CD4-positive, CD25-positive, alpha-beta regulatory T cell (primary cell): ENCODE results near the gene RASA4B. TPM values are rescaled to one million over a fixed set of nuclear protein-coding genes. Genes with fewer than 3 reads are reported as not detected.
"Not testable (repeated sequence)": the region's sequence is repeated elsewhere in the genome, so short reads cannot be mapped to it uniquely, and the experiment has no call there.

Experiments
- ATAC-seq, 2 donors: fragments of 150-1000 bp; cut with Tn5 transposase; one replicate each; pipeline ENCODE4 v1.10.0; 2021; ENCODE audit warnings: low read depth in 2 of 2, moderate number of reproducible peaks in 2 of 2, moderate library complexity in 1 of 2
- DNase-seq, 3 donors: peaks; one replicate each; pipeline versions ENCODE4 v3.0.0 to v3.0.0-alpha.2; 2012 to 2022; ENCODE audit warnings: mixed read lengths in 1 of 3
- H3K27ac ChIP-seq: one replicate; pipeline ENCODE4 v1.7.0; 2013; ENCODE audit warnings: mild to moderate bottlenecking, low read length; ENCODE audit not compliant: insufficient read depth, poor library complexity, severe bottlenecking
- H3K27me3 ChIP-seq: one replicate; pipeline ENCODE4 v1.7.0; 2013; ENCODE audit warnings: low read length; ENCODE audit not compliant: control insufficient read depth, insufficient read depth
- H3K36me3 ChIP-seq: one replicate; pipeline ENCODE4 v1.7.0; 2013; ENCODE audit warnings: mild to moderate bottlenecking, low read length, moderate library complexity; ENCODE audit not compliant: control insufficient read depth, insufficient read depth
- H3K4me1 ChIP-seq: 2 replicates; pipeline ENCODE4 v1.7.0; 2013; ENCODE audit warnings: mild to moderate bottlenecking, low read length; ENCODE audit not compliant: insufficient read depth, control insufficient read depth, poor library complexity, severe bottlenecking
- H3K4me3 ChIP-seq: one replicate; pipeline ENCODE4 v1.7.0; 2013; ENCODE audit warnings: low read depth, mild to moderate bottlenecking, low read length, moderate library complexity
- H3K9me3 ChIP-seq, 2 experiments: 1 replicate in 1 of 2; 2 replicates in 1 of 2; pipeline ENCODE4 v1.7.0; 2013; ENCODE audit warnings: low read length in 2 of 2, mild to moderate bottlenecking in 1 of 2, moderate library complexity in 1 of 2; ENCODE audit not compliant: control insufficient read depth in 2 of 2
- H3K27ac Mint-ChIP-seq, 3 donors: one replicate each; pipeline ENCODE4 v1.8.0; 2020 to 2022; ENCODE audit warnings: mild to moderate bottlenecking in 3 of 3, mixed read lengths in 3 of 3, moderate library complexity in 2 of 3
- H3K27me3 Mint-ChIP-seq: one replicate; pipeline ENCODE4 v1.8.0; 2022; ENCODE audit warnings: mild to moderate bottlenecking, mixed read lengths
- H3K36me3 Mint-ChIP-seq: one replicate; pipeline ENCODE4 v1.8.0; 2020; ENCODE audit warnings: mixed read lengths
- H3K4me1 Mint-ChIP-seq, 4 donors: one replicate each; pipeline ENCODE4 v1.8.0; 2020 to 2022; ENCODE audit warnings: mixed read lengths in 4 of 4, mild to moderate bottlenecking in 1 of 4
- H3K4me3 Mint-ChIP-seq, 4 donors: one replicate each; pipeline ENCODE4 v1.8.0; 2020 to 2022; ENCODE audit warnings: mild to moderate bottlenecking in 4 of 4, mixed read lengths in 4 of 4, moderate library complexity in 3 of 4
- H3K9me3 Mint-ChIP-seq, 7 donors: one replicate each; pipeline ENCODE4 v1.8.0; 2020 to 2022; ENCODE audit warnings: mixed read lengths in 7 of 7, mild to moderate bottlenecking in 3 of 7, moderate library complexity in 2 of 7
- polyA plus RNA-seq, 4 donors: library from polyadenylated mRNA; unstranded; fragments of 300-500 nt; fragmentation: Illumina TruSeq; gene quantifications; one replicate each; pipeline ENCODE4 v1.2.3, GENCODE V29; 2021
- total RNA-seq: library from RNA; stranded (reverse); gene quantifications from one replicate; pipeline ENCODE4 v1.2.3, GENCODE V29; 2022

RASA4B gene
- total and polyA plus RNA-seq, 5 donors from 2014 or later: 8.0 to 32.4 (median 9.7) TPM

DNA sequence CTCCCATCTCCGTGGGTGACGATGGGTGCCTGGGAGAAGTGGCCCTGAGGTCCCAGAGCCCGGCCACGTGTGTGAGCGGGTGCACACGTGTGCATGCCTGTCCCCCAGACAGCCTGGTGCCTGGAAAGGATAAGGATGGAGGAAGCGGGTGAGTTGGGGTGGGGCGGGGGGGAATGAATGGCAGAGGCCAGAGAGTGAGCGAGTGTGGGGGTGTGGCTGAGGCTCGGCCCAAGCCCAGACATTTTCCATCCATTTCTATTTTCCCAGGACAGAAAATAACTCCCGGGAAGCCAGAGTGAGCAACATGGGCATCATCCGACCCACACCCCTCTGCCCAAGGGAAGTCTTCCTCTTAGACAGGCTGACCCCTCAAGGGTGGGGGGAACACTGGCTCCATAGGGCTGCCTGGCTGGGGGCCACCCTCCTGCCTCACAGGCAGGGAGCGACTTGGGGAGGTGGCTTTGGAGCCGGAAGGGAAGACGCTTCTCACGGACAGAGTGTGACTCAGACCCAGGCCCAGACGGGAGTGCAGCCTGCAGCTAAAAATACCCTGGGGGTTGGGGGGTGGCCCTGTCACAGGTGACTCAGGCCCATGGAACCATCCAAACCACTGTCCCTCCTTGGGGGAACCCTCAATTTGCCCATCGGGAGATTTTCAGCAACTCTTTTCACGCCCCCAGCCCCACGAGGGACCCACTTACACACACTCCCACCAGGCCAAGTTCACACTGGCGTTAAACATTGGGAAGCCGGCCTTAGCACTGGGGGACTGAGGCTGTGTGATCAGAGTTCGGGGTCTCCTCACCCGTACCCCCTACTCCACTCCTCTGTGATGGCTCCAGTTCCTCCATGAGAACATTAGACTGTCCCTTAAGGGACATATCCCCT, 12.0 kb downstream of the RASA4B start:
- H3K36me3 Mint-ChIP-seq, H3K27ac ChIP-seq, H3K4me3 Mint-ChIP-seq, H3K36me3 ChIP-seq, H3K9me3 ChIP-seq, H3K27ac Mint-ChIP-seq, H3K27me3 ChIP-seq, H3K4me3 ChIP-seq, H3K4me1 Mint-ChIP-seq, H3K27me3 Mint-ChIP-seq, DNase-seq, H3K4me1 ChIP-seq, H3K9me3 Mint-ChIP-seq: not testable (repeated sequence)
- ATAC-seq: peak in 1 of 2 donors; percentile 9

DNA sequence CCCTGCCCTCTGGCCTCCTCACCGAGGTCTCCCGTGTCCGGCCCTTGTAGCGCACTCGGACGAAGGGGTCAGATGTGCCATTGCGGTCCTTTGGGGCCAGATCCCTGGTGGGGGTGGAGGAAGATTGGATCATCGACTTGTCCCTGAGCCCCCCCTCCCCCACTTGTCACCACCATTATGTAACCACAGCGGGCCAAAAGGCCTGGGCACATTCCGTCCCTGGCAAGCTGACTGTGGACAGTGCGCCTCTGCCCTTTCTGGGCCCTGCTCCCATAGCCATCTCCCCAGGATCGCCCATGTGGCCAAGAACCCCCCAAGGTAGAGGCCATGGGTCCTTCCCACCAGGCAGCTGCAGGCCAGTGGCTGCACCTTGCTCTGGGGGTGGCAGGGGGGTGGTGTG, 14.4 kb downstream of the RASA4B start:
- not testable (repeated sequence) for H3K9me3 Mint-ChIP-seq, H3K36me3 ChIP-seq, H3K36me3 Mint-ChIP-seq, H3K27ac Mint-ChIP-seq, H3K4me1 ChIP-seq, ATAC-seq, H3K27me3 ChIP-seq, H3K4me3 Mint-ChIP-seq, H3K27me3 Mint-ChIP-seq, H3K9me3 ChIP-seq, H3K27ac ChIP-seq, DNase-seq, H3K4me3 ChIP-seq, H3K4me1 Mint-ChIP-seq

DNA sequence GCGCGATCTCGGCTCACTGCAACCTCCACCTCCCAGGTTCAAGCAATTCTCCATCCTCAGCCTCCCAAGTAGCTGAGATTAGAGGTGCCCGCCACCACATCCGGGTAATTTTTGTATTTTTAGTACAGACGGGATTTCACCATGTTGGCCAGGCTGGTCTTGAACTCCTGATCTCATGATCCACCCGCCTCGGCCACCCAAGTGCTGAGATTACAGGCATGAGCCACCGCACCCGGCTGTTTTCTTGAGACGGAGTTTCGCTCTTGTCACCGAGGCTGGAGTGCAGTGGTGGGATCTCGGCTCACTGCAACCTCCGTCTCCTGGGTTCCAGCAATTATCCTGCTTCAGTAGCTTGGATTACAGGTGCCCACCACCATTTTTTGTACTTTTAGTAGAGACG, 19.3 kb downstream of the RASA4B start:
- not testable (repeated sequence) for H3K36me3 ChIP-seq, H3K4me3 Mint-ChIP-seq, H3K36me3 Mint-ChIP-seq, H3K27me3 ChIP-seq, H3K4me3 ChIP-seq, H3K27ac Mint-ChIP-seq, ATAC-seq, H3K27ac ChIP-seq, H3K4me1 Mint-ChIP-seq, H3K9me3 ChIP-seq, DNase-seq, H3K4me1 ChIP-seq, H3K9me3 Mint-ChIP-seq, H3K27me3 Mint-ChIP-seq

DNA sequence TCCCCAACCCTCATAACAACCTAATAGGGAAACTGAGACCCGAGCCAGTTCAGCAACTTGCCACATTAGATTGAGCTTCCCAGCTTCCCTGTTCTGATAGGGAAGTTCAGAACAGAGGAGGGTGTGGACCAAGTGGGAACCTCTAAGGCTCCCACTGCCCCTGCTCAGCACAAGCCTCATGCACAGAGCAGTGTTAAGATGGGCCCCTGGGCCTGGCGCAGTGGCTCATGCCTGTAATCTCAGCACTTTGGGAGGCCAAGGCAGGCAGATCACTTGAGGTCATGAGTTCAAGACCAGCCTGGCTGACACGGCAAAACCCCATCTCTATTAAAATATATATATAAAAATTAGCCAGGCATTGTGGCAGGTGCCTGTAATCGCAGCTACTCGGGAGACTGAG, 20.3 kb downstream of the RASA4B start:
- not testable (repeated sequence) for H3K27ac ChIP-seq, H3K36me3 Mint-ChIP-seq, H3K4me3 ChIP-seq, H3K27ac Mint-ChIP-seq, H3K4me3 Mint-ChIP-seq, H3K27me3 Mint-ChIP-seq, H3K9me3 ChIP-seq, H3K9me3 Mint-ChIP-seq, H3K4me1 Mint-ChIP-seq, H3K4me1 ChIP-seq, DNase-seq, H3K36me3 ChIP-seq, ATAC-seq, H3K27me3 ChIP-seq

DNA sequence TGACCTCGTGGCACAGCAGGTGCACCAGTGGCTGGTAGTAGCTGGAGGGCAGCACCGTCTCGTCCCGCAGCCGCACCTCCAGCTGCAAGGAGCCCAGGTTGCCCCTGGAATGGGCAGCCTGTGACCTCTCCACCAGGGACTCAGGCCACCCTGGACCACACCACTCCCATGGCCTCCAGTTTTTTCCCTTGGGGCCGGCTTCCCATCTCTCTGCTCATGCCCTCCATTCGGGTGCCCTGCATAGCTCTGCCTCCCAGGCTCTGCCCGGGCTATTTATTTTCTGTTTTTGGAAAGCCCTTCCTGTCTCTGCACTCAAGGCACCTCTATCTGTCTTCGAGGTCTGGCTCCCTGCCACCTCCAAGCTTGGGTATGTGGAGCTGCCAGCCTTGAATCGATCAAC, 20.7 kb downstream of the RASA4B start:
- H3K27me3 Mint-ChIP-seq, H3K36me3 ChIP-seq, H3K9me3 Mint-ChIP-seq, H3K27me3 ChIP-seq, H3K4me3 Mint-ChIP-seq, DNase-seq, H3K4me1 ChIP-seq, H3K4me1 Mint-ChIP-seq, H3K4me3 ChIP-seq, H3K36me3 Mint-ChIP-seq, H3K27ac Mint-ChIP-seq, H3K9me3 ChIP-seq, H3K27ac ChIP-seq, ATAC-seq: not testable (repeated sequence)

DNA sequence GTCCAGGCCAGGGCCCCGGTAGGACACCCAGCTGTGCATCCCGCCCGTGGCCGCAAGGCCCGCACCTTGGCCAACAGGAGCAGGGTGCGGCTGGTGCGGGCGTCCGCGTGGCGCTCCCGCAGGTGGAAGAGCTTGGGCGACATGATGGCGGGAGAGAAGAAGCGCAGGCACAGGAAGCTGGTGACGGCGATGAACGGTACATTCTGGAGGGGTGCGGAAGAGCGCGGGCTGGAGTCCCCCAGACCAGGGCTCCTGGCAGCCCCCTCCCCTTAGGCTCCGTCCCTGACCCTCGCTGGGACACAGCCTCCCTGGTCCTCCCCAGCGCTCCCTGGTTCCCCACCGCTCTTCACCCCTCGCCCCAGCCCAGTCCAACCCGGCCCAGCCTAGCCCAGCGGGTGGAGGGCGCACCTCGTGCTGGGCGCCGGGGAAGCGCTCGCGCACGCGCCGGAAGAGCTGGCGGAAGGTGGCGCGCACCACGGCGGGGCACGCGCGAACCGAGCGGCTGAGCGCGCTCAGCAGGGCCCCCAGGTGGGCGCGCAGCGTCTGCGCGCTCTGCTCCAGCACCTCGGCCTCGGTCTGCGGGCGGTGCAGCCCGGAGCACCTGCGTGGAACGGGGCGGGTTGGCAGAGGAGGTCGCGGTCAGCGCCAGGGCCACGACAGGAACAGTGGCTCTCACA, 23.0 kb downstream of the RASA4B start:
- not testable (repeated sequence) for H3K4me1 ChIP-seq, H3K36me3 Mint-ChIP-seq, H3K4me1 Mint-ChIP-seq, H3K27ac Mint-ChIP-seq, H3K9me3 Mint-ChIP-seq, H3K27me3 ChIP-seq, H3K4me3 Mint-ChIP-seq, H3K27ac ChIP-seq, DNase-seq, H3K9me3 ChIP-seq, H3K27me3 Mint-ChIP-seq, H3K4me3 ChIP-seq, H3K36me3 ChIP-seq
- ATAC-seq: peak; percentile 77 to 82

DNA sequence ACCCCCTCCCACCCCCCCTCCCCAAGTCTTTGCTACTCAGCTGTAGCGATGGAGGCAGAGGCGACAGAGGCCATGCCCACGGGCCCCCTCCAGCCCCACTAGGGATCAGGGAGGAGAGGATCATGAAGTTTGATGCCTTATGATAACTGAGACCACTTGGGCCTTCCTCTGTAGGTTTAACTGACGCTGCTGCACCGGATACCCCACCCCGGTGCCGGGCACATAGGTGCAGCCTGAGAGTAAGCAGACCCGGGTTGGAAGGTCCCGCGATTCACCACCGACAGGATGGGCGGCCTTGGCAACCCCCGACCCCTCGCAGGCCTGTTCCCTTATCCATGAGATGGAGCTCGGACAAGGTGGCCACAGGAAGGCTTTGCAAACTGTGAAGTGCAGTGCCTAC, 23.6 kb downstream of the RASA4B start:
- H3K4me1 Mint-ChIP-seq, H3K27me3 ChIP-seq, H3K4me1 ChIP-seq, H3K4me3 ChIP-seq, H3K9me3 Mint-ChIP-seq, H3K9me3 ChIP-seq, H3K27ac Mint-ChIP-seq, H3K36me3 ChIP-seq, H3K27me3 Mint-ChIP-seq, H3K36me3 Mint-ChIP-seq, H3K27ac ChIP-seq: not testable (repeated sequence)
- peak overlapping the region in 1 of 4 donors; percentile 29 for H3K4me3 Mint-ChIP-seq
- DNase-seq (peak in 1 of 3 donors; percentile 49), ATAC-seq (peak in 1 of 2 donors; percentile 12)
